Fibroblast of the aortic adventitia (primary cell): ENCODE measurements around the gene MDK. TPM values are rescaled to one million over a fixed set of nuclear protein-coding genes. Genes with fewer than 3 reads are reported as not detected.
"Not testable (repeated sequence)": the region's sequence is repeated elsewhere in the genome, so short reads cannot be mapped to it uniquely, and the experiment has no call there.

Source experiments
- DNase-seq: peaks from one replicate; pipeline ENCODE4 v3.0.0-alpha.2; 2010; ENCODE audit warnings: low read depth
- H3K4me3 ChIP-seq: 2 replicates; pipeline ENCODE4 v1.5.1; 2011; ENCODE audit warnings: low read depth, mild to moderate bottlenecking, control low read depth, low read length, moderate library complexity
- total RNA-seq: library from RNA; depleted of rRNA; stranded (reverse); fragments of >200 nt; gene quantifications from 2 replicates; pipeline ENCODE4 v1.2.3, GENCODE V29; 2012; ENCODE audit warnings: low replicate concordance
- TF ChIP-seq, protein P1 (sequence below): IDR thresholded peaks from 2 replicates; pipeline ENCODE4 v1.5.1; 2011; ENCODE audit warnings: mild to moderate bottlenecking, low read length, control low read depth, inconsistent platforms; ENCODE audit not compliant: insufficient read depth

Gene MDK
- total RNA-seq, 1 donor, result 52.2 TPM

- H3K4me3 ChIP-seq, result no peak overlapping the region
- TF ChIP-seq, protein P1, sequence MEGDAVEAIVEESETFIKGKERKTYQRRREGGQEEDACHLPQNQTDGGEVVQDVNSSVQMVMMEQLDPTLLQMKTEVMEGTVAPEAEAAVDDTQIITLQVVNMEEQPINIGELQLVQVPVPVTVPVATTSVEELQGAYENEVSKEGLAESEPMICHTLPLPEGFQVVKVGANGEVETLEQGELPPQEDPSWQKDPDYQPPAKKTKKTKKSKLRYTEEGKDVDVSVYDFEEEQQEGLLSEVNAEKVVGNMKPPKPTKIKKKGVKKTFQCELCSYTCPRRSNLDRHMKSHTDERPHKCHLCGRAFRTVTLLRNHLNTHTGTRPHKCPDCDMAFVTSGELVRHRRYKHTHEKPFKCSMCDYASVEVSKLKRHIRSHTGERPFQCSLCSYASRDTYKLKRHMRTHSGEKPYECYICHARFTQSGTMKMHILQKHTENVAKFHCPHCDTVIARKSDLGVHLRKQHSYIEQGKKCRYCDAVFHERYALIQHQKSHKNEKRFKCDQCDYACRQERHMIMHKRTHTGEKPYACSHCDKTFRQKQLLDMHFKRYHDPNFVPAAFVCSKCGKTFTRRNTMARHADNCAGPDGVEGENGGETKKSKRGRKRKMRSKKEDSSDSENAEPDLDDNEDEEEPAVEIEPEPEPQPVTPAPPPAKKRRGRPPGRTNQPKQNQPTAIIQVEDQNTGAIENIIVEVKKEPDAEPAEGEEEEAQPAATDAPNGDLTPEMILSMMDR, result no peak
- DNase-seq, result no peak
Observed at GRCh38 chr11:46378296-46378695, 3.2 kb upstream of the MDK start.

GRCh38 chr11:46378811-46379481 is 2.5 kb upstream of the MDK start:
- H3K4me3 ChIP-seq, result no peak overlapping the region
- no peak for DNase-seq
- TF ChIP-seq, protein P1, result no peak

- not testable (repeated sequence) for H3K4me3 ChIP-seq, DNase-seq
Observed at GRCh38 chr11:46379482-46380293, 1.8 kb upstream of the MDK start.

DNA sequence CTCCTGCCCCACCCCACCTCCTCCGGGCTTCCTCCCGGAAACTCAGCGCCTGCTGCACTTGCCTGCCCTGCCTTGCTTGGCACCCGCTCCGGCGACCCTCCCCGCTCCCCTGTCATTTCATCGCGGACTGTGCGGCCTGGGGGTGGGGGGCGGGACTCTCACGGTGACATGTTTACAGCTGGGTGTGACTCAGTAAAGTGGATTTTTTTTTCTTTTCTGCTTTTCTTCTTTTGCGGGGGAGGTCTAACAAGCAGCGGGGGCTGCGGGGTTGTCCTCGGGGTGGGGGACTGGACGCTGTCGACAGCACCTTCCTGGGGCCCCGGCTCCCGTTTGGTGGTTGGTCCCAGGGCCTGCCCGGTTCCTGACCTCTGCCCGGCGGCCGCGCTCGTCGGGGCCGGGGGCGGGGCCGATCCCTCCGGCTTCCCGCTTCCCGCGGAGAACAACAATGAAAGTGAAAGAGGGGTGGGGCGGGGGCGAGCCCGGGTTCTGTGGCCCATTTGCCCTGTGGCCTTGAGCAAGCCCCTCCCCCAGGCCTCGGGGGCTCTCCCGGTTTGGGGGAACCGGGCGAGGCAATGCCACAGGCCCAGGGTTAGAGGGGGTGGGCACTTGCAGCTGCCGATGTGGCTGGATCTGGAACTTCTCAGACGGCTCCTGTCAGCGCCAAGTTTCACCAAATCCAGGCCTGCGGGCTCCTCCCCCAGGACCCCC is 975 bp upstream of the MDK start:
- H3K4me3 ChIP-seq, result peak overlapping the region; percentile 59
- DNase-seq, result no peak
- TF ChIP-seq, protein P1, result no peak

GRCh38 chr11:46381819-46382645 is 563 bp downstream of the MDK start:
- TF ChIP-seq, protein P1, result no peak
- H3K4me3 ChIP-seq, result peak overlapping the region; percentile 63
- DNase-seq, result no peak

- TF ChIP-seq, protein P1, result peak; percentile 64
- peak overlapping the region; percentile 63 for H3K4me3 ChIP-seq
- DNase-seq, result peak; percentile 48
Observed at GRCh38 chr11:46382646-46383403, 1.4 kb downstream of the MDK start.
